ENCODE results near the gene CCNQ.
A peak's percentile ranks its signal among the peaks of the same experiment; 100 is the strongest.

Gene CCNQ

DNA sequence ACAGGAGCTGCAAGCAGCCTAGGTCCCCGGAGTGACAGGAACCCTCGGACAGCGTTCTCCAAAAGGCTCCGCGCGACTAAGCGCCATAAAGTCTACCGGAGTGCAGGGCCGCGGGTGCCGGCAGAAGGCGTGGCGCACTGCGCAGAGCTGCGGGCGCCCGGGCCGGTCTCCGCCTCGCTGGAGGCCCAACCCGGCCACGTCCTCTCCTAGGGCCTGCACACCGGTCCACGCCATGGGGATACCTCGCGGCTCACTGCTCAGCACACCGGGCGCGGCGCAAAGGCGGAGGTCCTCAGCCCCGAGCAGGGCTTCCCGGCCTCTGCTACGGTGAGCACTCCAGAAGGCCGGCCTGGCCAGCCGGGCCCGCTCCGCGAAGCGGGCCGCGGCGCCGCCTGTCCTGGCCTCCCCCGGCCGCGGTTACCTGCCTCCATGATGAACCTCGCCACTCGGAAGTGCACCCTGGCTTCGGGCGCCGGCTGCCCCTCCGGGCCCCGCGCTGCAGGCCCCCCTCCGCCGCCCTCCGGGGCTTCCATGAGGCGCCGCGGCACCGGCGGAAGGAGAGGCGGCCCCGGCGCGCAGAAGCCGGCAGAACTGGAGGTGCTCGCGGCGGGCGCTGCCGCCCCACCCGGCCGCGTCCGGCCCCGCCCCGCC is at the start of gene CCNQ:
TSS of gene CCNQ (minus strand) at position 599 of the 651 bp plus-strand sequence. CDS start at position 533, 66 bp downstream.
- no peak for DNase-seq (ENCODE audit: insufficient read length, low spot score)
- FAIRE-seq, result no peak
- peak; percentile 67 for TF ChIP-seq POLR2A (IDR thresholded peaks at IDR 0.05; ENCODE audit: low read depth, low read length)

DNA sequence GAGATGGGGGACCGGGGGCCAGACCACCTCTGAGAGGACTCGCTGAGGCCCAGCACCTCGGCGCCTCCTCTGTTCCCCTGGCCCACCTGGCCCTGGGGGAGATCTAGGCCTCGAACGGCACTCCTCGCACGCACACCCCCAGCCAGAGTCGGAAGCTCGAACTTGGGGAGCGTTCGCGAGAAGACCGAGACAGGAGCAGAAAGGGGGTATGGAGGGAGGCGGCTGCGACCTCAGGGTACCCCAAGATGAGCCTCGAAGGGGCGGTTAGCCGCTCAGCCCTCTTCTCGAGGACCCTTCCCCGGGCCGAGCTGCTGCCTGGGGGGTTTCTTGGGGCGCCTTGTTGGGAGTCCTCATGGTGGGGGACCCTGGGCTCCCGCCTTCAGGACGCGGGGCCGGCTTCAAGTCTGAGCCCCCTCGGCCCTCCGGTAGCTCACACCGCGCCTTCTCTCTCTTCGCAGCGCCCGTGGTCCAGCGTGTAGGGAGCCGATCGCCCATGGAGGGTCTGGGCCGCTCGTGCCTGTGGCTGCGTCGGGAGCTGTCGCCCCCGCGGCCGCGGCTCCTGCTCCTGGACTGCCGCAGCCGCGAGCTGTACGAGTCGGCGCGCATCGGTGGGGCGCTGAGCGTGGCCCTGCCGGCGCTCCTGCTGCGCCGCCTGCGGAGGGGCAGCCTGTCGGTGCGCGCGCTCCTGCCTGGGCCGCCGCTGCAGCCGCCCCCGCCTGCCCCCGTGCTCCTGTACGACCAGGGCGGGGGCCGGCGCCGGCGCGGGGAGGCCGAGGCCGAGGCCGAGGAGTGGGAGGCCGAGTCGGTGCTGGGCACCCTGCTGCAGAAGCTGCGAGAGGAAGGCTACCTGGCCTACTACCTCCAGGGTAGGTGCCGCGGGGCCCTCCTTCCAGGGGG is 48.8 kb upstream of the CCNQ start:
- no peak for FAIRE-seq
- no peak for DNase-seq (ENCODE audit: insufficient read length, low spot score)
- no peak for TF ChIP-seq POLR2A (IDR thresholded peaks at IDR 0.05; ENCODE audit: low read depth, low read length)

DNA sequence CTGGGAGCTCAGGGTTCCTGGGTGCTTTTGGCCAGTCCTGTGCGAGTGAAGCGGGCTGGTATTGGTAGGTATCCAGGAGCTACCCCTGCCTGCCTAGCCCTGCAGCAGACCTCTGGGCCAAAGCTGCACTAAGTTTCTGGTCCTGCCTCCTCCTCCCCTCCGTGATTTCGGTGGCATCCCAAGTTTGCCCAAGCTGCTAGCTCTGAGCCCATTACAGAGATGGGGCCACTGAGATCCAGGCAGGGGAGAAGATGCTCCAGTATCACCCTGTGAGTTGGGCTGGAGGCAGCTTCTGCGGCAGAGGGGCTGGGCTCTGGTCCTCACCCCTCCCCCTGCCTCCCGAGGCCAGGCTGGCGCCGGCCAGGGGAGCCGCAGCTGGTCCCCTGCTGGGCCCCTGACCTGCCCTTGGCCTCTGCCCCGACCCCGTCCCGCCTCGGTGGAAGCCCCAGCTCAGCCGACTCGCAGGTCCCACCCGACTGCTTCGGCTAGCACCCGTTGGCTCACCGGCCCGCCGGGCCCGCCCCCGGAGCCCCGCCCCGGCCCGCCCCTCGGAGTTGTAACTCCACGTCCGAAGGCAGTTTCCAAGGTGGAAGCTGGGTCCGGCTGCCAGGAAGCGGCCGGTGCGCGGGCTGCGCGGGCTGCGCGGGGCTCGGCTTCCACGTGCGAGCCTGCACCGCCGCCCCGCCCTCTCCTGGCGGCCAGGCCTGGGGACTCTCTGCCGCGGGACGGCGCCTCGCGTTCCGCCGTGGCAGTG is 47.9 kb upstream of the CCNQ start, which contains the start of gene DUSP9:
TSS of gene DUSP9 (plus strand) at position 584 of the 754 bp plus-strand sequence. CDS start 751 bp downstream, outside the sequence.
- FAIRE-seq (no peak), DNase-seq (ENCODE audit: insufficient read length, low spot score) (no peak)
- TF ChIP-seq POLR2A (IDR thresholded peaks at IDR 0.05; ENCODE audit: low read depth, low read length), result no peak

DNA sequence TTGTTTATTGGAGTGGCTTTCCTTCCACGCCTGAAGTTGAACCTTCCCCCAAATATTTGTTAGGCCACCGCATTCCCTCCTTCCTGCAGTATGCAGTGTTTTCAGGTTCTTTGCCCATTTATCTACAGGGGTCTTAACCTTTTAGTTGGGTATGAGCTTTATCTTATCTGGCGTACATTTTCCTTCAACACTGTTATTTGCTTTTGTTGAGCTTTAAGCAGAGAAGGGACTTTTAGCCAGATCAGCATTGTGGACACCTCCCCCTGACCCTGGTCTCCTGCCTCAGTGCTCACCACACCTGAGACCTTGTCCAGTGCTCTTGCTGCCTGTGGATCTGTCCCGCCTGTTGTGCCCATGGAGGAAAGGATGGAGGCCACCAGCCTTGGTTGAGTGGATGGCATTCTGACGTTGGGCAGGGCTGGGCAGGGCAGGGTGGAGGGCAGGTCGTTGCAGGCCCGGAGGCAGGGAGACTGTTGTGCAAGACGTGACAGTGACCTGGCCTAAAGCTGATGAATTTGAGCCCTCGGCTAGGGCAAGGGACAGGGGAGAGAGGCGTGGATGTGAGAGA is 47.1 kb upstream of the CCNQ start:
- FAIRE-seq (no peak), DNase-seq (ENCODE audit: insufficient read length, low spot score) (no peak)
- no peak for TF ChIP-seq POLR2A (IDR thresholded peaks at IDR 0.05; ENCODE audit: low read depth, low read length)

DNA sequence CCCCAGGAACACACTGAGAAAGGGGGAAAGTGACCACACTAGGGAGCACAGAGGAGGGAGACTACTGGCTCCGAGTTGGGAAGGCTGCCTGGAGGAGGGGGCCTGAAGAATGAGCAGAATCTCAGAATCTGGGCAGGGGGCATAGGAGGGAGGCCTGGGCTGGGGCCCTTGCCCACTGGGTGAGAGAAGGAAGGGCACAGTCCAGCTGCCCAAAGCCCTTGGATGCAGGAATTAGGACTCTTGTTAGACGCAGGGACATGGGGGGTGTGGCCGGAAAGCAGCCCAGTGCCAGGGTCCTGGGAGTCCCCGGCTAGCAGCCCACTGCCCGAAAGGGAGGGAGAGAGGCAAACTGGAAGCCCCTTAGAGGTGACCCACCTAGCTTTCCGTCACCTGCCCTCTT is 46.2 kb upstream of the CCNQ start:
- no peak for FAIRE-seq
- TF ChIP-seq POLR2A (IDR thresholded peaks at IDR 0.05; ENCODE audit: low read depth, low read length), result no peak

GRCh38 chrX:153644356-153645125 is 45.6 kb upstream of the CCNQ start:
- FAIRE-seq (no peak), DNase-seq (ENCODE audit: insufficient read length, low spot score) (no peak)
- no peak for TF ChIP-seq POLR2A (IDR thresholded peaks at IDR 0.05; ENCODE audit: low read depth, low read length)

More for the DNA sequence above, 46.2 kb upstream of the CCNQ start:
- DNase-seq (ENCODE audit: insufficient read length, low spot score), result no peak

DNA sequence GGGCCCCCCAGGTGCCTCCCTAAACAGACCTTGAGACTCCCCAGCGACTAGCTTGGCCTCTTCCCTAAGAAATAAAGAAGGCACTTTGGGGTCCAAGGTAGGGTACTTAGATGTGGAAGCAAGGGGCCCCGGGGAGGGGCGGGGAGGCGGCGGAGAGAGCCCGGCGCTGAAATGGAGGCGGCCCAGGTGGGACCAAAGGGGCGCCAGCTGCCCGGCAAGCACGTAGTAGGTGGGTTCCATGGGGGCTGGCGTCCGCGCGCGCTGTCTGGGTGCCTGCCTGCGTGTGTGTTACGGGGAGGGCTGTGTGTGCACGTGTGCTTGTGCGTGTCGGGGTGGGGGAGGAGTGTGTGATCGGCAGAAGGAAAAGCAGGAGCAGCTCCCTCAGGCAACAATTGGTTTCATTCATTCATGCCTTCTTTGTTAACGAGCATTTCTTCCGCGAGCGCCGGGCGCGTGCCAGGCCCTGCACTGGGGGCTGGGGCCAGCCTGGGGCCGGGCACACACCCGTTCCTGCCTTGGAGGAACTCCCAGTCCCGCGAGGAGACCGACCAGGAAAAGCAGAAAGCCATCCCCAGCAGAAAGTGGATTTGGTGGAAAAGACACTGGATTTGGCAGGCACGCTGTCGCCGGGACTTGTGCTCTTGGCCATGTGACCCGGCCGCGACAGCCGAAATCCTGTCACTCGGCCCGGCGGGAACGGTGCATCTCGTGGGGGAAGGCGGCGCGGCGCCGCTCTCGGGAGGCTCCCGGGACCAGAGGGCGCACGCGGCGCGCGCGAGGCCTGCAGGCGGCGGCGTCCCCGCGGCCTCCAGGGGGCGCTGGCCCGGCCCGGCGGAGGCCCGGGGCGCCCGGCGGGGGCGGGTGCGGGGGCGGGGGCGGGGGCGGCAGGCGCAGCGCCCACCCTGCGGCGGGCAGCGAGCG is 44.8 kb upstream of the CCNQ start:
- FAIRE-seq, result no peak
- no peak for TF ChIP-seq POLR2A (IDR thresholded peaks at IDR 0.05; ENCODE audit: low read depth, low read length)
- DNase-seq (ENCODE audit: insufficient read length, low spot score), result no peak

DNA sequence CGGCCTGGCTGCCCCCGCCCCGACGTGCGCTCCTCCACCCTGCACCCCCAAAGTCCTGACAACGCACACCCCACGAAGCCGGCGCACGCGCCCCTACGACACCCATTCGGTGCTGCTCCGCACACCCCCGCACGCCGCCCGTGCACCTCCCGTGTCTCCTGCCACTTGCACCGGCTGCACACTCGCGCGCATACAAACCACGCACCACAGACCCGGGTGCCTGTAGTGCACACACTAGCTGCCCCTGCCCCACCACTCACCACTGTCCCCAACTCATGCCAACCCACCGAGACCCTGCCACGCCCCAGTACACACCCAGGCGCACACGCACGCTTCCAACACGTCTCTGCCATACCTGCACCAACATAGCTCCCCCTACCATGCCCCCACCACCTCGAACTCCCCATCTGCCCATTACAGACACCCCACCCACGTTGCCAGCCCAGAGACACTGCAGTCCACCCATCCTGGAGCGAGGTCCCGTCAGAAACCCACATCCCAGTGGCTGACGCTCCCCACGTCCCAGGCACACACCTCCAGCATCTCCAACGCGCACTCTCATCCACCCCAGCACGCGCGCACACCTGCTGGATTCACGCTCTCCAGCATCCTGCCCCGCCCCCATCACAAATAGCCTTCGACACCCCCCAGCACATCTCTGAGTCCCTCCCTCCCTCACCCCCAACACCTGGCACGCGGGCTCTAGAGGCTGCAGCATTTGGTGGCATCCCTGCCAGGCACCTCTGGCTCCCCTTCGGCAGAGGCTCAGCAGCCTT is 43.9 kb upstream of the CCNQ start:
- no peak for TF ChIP-seq POLR2A (IDR thresholded peaks at IDR 0.05; ENCODE audit: low read depth, low read length)
- DNase-seq (ENCODE audit: insufficient read length, low spot score) (no peak), FAIRE-seq (no peak)

- FAIRE-seq (no peak), DNase-seq (ENCODE audit: insufficient read length, low spot score) (no peak)
- no peak for TF ChIP-seq POLR2A (IDR thresholded peaks at IDR 0.05; ENCODE audit: low read depth, low read length)
Measured at GRCh38 chrX:153642051-153642654, 43.2 kb upstream of the CCNQ start.

GRCh38 chrX:153641627-153642026 is 42.7 kb upstream of the CCNQ start:
- DNase-seq (ENCODE audit: insufficient read length, low spot score) (no peak), FAIRE-seq (no peak)
- no peak for TF ChIP-seq POLR2A (IDR thresholded peaks at IDR 0.05; ENCODE audit: low read depth, low read length)

Measured in H54 (cell line).